Tibial nerve (tissue), 4 donors: ENCODE results near the gene M1AP.

ENCODE experiments used
- EP300 ChIP-seq, 2 donors: sonication (generic); formaldehyde crosslinking; IDR thresholded peaks; one replicate each; pipeline ENCODE4 v1.6.1; 2017; ENCODE audit warnings: antibody characterized with exemption in 2 of 2, mild to moderate bottlenecking in 1 of 2
- POLR2A ChIP-seq, 2 donors: fragments of 450-650 bp; IDR thresholded peaks; one replicate each; pipeline ENCODE4 v1.6.1; 2017; ENCODE audit warnings: antibody characterized with exemption in 2 of 2, mild to moderate bottlenecking in 2 of 2, moderate library complexity in 2 of 2
- TF ChIP-seq, protein P1 (sequence below), 5 experiments: fragments of 200-600 bp in 3 of 5; fragments of 450-650 bp in 2 of 5; sonication (generic) in 3 of 5; IDR thresholded peaks; one replicate each; pipeline ENCODE4 v1.5.1; 2016 to 2019; ENCODE audit warnings: antibody characterized with exemption in 5 of 5, mild to moderate bottlenecking in 3 of 5, moderate library complexity in 2 of 5

DNA sequence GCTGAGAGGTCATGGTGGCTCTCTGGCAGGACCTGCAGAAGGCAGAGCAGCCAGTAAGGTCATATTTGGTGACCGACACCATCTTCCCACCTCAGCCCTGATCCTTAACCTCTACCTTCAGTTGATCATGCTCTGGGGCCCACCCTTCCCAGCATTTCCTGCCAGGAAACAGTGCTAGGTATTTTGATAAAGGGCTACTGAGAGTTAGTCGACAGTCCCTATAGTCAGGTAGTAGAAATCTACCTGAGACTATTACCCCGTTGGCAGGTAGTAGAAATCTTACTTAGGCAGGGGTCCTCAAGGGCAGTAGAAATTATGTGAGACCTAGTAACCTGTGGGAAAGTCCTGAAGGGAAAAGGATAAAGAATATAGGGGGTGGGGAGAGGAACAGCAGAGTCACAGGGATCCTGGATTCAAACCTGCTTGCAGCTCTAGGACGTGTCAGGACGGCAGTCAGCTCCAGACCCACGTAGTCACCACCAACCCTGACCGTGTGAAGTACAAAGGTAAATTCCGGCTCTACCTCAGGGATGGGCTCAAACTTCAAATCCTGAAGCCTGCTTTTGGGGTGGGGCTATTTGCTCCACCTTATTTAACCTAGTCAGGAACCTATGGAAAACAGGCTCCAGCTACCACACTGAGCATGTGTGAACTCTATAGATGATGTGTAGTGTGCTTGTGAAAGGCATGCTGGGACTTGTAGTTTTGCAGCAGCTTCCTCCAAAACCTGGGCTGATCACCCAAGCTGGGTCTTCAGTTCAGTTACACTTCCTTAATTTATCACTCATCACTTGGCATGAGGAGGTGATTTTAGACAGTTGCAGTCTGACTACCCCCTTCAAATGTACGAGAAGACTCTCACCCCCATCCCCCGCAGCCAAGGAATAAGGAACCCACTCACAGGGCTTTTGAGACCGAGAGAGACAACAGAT lies 122.1 kb downstream of the M1AP start, which contains the start of gene DQX1:
- TF ChIP-seq, protein P1, sequence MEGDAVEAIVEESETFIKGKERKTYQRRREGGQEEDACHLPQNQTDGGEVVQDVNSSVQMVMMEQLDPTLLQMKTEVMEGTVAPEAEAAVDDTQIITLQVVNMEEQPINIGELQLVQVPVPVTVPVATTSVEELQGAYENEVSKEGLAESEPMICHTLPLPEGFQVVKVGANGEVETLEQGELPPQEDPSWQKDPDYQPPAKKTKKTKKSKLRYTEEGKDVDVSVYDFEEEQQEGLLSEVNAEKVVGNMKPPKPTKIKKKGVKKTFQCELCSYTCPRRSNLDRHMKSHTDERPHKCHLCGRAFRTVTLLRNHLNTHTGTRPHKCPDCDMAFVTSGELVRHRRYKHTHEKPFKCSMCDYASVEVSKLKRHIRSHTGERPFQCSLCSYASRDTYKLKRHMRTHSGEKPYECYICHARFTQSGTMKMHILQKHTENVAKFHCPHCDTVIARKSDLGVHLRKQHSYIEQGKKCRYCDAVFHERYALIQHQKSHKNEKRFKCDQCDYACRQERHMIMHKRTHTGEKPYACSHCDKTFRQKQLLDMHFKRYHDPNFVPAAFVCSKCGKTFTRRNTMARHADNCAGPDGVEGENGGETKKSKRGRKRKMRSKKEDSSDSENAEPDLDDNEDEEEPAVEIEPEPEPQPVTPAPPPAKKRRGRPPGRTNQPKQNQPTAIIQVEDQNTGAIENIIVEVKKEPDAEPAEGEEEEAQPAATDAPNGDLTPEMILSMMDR (IDR thresholded peaks at IDR 0.05) = no peak
- TF ChIP-seq POLR2A (IDR thresholded peaks at IDR 0.05) = no peak
- no peak for TF ChIP-seq EP300 (IDR thresholded peaks at IDR 0.05)
